DMS153 treated with DMSO at 0.1 percent for 48 hours (cell line): Measurements from ENCODE around the gene LEMD2.

ENCODE experiments used
- DNase-seq: peaks from one replicate; lab custom pipeline; 2025; ENCODE audit not compliant: unreplicated experiment; lab: John Stamatoyannopoulos, UW

LEMD2 gene

DNA sequence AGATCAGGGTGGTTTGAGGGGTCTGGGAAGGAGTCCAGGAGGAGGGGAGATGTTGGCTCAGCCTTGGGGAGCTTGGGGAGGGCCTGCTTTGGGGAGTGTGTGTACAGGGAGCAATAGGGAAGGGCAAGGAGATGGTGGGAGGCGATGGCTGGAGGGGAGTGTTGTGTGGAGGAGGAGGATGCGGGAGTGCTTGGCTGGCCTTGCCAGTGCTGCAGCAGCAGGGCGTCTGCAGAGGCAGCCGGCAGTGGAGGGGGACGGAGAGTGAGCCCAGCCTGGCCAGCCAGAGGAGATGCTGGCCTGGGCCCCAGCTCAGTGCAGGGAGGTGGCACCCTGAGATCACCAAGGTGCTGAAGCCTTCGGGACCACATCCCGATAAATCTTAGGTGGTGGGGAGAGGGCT, 46.1 kb downstream of the LEMD2 start:
- DNase-seq, result no peak

- no peak for DNase-seq
Observed at GRCh38 chr6:33742092-33742491, 46.8 kb downstream of the LEMD2 start.

DNA sequence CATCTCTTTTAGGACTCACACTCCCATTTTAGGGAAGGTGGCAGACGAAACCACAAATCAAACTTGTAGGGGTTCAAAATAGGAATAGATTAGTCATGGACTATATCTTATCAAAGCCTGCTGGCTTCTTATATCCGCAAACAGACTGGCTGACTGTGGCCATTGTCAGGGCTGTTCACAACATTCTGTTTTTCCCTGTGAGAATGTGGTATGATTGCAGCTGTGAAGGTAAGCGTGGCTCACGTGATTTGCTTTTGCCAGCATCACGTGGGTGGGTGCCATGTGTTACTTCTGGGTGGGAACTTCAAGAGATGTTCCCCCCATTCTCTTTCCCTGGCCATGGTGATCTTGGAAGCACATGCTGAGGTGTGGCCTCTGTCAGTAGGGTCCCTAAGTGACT, 48.1 kb downstream of the LEMD2 start:
- no peak for DNase-seq

GRCh38 chr6:33740204-33740608, 48.7 kb downstream of the LEMD2 start:
- DNase-seq, result no peak

- DNase-seq, result no peak
Observed at GRCh38 chr6:33739571-33739970, 49.4 kb downstream of the LEMD2 start.

DNA sequence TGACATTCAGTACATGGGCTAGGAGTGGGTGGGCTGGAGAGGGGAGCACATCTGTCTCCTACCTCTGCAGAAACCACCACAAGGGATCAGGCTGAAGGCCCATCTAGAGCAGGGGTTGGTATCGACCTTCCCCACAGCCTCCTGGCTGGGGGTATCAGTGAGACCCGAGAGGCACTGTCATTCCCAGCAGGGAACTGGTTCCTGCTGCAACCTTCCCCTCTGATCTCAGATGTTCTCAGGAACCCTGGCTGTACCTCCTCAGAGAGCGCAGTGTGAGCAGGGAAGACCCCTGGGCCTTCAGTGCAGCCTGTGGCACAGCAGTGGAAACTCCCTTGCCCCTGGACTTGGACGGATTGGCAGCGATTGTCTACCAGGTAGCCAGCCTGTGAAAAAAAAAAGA, 50.1 kb downstream of the LEMD2 start:
- no peak for DNase-seq

- no peak for DNase-seq
Observed at GRCh38 chr6:33738153-33738552, 50.8 kb downstream of the LEMD2 start.

DNA sequence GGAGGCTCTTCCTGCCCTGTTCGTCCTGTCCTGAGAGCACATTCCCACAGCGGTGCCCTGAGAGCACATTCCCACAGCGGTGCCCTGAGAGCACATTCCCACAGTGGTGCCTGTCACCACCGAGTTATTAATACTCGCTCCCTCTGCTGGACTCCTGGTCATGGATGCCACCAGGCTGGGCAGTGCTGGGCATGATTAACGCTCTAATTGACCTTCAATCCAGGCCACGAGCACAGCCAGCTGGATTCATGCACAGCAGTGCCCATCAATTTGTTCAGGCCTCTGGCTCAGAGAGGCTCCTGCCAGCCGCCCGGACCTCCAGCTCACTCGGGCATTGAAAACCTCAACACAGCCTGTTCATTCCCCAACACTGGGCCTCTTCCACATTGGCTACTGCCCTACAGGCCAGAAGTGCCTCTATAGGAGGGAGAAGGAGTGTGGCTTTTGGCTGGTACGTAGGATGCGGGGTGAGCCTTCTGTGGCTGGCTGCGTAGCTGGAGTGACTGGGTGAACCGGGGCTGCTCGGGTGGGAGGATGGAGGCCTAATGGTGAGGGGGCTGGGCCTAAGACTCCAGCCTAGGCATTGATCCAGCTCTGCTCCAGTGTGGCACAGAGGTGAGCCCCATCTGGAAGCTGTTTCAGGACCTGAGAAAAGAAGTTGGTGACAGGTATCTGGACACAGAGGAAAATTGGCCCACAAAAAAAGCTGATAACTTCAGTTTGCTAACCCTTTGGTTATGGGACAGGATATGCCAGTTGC, 51.5 kb downstream of the LEMD2 start:
- DNase-seq, result no peak

DNA sequence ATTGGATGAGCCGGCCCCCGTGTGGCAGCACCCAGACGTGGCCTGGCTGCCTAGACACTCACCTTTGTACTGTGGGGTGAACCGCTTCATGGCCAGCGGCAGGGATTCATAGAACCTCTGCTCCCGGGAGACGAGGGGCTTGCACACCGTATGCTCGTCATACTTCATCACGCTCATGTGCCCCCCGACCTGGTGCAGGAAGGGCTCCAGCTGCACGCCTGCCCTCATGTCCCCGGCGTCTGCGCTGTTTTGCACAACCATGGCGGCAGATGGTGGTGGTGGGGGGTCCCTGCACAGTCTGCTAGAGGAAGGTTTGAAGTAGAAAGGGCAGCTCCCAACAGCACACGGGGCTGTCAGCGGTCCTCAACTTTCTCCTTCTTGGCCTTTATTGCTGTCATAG, 53.7 kb downstream of the LEMD2 start:
- no peak for DNase-seq

- no peak for DNase-seq
Observed at GRCh38 chr6:33733709-33734007, 55.3 kb downstream of the LEMD2 start.

GRCh38 chr6:33732817-33733708, 55.9 kb downstream of the LEMD2 start:
- no peak for DNase-seq

DNA sequence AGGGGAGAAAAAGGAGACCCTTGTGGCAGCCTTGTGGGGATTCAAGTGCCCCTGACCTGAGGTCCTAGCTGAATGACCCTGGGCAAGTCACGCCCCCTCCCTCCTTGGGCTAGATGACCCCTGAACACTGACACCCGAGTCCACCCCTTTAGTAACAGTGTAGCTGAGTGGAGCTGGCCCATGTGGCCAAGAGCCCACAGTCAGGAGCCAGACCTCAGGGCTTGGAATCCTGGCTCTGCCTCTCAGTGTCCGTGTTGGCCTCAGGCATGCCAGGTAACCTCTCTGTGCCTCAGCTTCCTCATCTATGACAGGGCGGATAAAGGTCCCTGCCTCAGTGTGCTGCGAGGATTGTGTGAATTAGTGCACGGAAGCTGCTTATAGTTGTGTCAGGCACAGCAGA, 56.5 kb downstream of the LEMD2 start:
- DNase-seq, result no peak

- DNase-seq, result no peak
Observed at GRCh38 chr6:33731751-33732282, 57.1 kb downstream of the LEMD2 start.

DNA sequence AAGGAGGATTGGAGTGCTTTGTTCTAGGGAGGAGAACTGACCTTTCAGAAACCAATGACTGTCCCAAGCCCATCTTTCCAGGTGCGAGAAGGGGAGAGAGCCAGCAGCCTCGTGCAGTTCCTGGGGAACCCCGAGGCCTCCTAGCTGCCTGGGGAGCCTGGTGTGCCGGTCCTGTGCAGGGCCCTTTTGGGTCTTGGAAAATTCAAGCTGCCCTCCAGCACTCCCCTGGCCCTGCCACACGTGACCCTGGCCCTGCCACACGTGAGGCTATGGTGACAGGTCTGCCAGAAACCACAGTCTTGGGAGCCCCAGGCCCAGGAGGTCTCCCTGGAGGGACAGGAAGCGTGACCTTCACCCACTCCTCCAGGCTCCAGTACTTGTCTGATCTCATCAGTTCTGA, 57.9 kb downstream of the LEMD2 start:
- DNase-seq, result no peak

DNA sequence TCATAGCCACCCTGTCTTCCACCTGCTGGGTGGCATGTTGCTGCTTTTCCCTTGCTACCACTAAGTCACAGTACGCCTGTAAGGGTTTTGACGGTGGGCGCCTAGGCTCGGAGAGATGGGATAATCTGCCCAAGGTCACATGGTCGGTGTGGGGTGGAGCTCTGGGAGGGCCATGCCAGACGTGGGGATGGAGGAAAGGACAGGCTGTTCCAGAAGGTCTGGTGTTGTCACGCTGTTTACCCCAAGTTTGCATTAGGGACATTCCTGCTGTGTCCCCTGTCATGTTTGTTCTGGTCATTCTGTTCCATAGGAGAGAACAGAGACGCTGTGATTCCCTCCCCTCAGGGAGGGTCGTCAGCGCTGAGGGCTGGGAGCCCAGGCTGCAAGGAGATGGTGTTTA, 58.3 kb downstream of the LEMD2 start:
- DNase-seq, result no peak

DNA sequence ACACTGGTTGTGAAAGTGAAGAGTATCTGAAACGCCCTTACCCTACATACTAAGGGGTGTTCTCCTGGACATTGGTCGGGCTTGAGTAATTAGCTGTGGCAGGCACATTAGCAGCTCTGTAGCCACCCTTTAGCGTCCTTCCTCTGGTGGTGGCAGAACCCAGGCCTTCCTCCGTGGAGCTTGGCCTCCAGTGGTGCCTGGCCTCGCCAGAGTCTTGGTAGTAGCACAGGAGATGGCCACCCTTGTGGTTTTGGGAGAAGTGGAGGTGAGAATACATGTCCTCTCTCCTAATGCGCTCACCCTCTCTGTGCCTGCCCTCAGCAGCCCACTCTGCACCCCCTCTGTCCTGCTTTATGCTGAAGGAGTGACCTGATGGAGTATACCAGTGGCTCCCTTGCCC, 59.9 kb downstream of the LEMD2 start:
- no peak for DNase-seq

DNA sequence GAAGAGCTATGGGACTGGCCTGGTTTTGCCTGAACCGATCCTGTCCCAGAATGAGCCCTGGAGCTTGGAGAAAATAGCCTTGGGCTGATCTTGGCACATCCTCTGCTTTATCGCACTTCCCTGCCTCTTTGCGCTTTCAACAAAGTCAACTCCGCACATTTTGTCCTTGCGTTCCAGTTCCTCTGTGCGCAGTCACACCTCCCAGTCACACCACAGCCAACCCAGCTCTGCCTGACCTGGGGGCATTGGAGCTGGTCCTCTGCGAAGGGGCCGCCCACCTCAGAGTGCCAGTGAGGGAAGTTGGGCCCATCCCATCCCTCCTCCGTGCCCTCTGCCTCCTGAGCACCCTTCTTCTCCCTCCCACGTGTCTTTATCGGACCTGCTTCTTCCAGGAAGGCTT, 60.5 kb downstream of the LEMD2 start:
- no peak for DNase-seq

DNA sequence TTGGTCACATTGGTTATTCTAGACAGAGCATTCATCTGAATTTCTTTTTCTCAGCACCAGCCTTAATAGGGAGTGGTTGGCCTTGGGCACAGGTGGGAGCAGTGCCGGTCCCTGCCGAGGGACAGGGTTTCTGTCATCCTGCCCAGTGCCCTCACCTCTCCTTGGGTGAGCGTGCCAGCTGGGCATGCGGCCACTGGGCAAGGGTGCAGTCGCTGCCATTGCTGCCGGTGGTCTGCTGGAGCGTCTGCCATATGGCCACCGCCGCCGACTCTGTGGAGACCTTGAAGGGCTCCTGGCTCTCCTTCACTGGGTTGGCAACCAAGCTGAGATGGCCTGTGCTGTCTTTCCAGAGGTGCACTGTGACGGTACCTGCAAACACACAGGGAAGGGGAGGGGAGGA, 61.0 kb downstream of the LEMD2 start:
- DNase-seq, result no peak

- no peak for DNase-seq
Observed at GRCh38 chr6:33727126-33727525, 61.8 kb downstream of the LEMD2 start.

- no peak for DNase-seq
Observed at GRCh38 chr6:33726696-33727095, 62.2 kb downstream of the LEMD2 start.

GRCh38 chr6:33725891-33726673, 62.8 kb downstream of the LEMD2 start:
- no peak for DNase-seq

- no peak for DNase-seq
Observed at GRCh38 chr6:33725222-33725621, 63.7 kb downstream of the LEMD2 start.
